C4-2B (cell line): ENCODE data around the gene PITPNM3.

Source experiments
- CTCF ChIP-seq: fragments of 450-650 bp; conservative IDR thresholded peaks from 2 replicates; pipeline ENCODE4 v1.5.1; 2017; ENCODE audit warnings: mild to moderate bottlenecking
- ZFX ChIP-seq: fragments of 450-650 bp; IDR thresholded peaks from 2 replicates; pipeline ENCODE4 v1.6.1; 2017

GRCh38 chr17:6475411-6475810 is 80.9 kb downstream of the PITPNM3 start:
- TF ChIP-seq CTCF (no peak), ZFX (no peak)
